ENCODE results near the gene SCFD2. TPM values are rescaled to one million over a fixed set of nuclear protein-coding genes. Genes with fewer than 3 reads are reported as not detected.

SCFD2 gene
- polyA plus RNA-seq, 1 donor from 2014 or later: 5.0 TPM

GRCh38 chr4:53364624-53365023 lies 1.2 kb downstream of the SCFD2 start:
- no peaks in the 10 kb centered on the region for H3K36me3 ChIP-seq (ENCODE audit: insufficient read depth, low read length)
- H3K27ac ChIP-seq (ENCODE audit: low read length): no peak overlapping the region
- H4K20me1 ChIP-seq (ENCODE audit: insufficient read depth): no peaks in the 10 kb centered on the region
- peak overlapping the region; percentile 94 for H3K4me3 ChIP-seq (ENCODE audit: low read length)
- H3F3A ChIP-seq (ENCODE audit: insufficient read depth, low read length, poor library complexity, severe bottlenecking): no peaks in the 10 kb centered on the region
- no peaks in the 10 kb centered on the region for H3K79me2 ChIP-seq (replicated peaks; ENCODE audit: insufficient read depth, low read length)
- H3K9me2 ChIP-seq (ENCODE audit: insufficient read depth, low read length): no peaks in the 10 kb centered on the region
- no peaks in the 10 kb centered on the region for H3K9me3 ChIP-seq (ENCODE audit: low read length)
- peaks cover 9% of the 10 kb centered on the region for H3K27me3 ChIP-seq (ENCODE audit: insufficient read depth, low read depth, low read length)
- peak overlapping the region; percentile 84 for H3K4me2 ChIP-seq (ENCODE audit: low read length)
- no peak for TF ChIP-seq MXI1 (conservative IDR thresholded peaks at IDR 0.05; ENCODE audit: poor library complexity, severe bottlenecking)
- TF ChIP-seq TAF1 (IDR thresholded peaks at IDR 0.05; ENCODE audit: low read depth): no peak
- no peak for TF ChIP-seq EZH2 (IDR thresholded peaks at IDR 0.05; ENCODE audit: borderline replicate concordance, insufficient read depth, low read length, poor library complexity, severe bottlenecking)
- no peak for TF ChIP-seq EP300 (conservative IDR thresholded peaks at IDR 0.05; ENCODE audit: poor library complexity, severe bottlenecking)
- TF ChIP-seq RAD21 (conservative IDR thresholded peaks at IDR 0.05): no peak
- no peak for TF ChIP-seq CTCF (IDR thresholded peaks at IDR 0.05; ENCODE audit: poor library complexity, severe bottlenecking)
- no peak for TF ChIP-seq POLR2AphosphoS5 (IDR thresholded peaks at IDR 0.05)
- TF ChIP-seq REST (IDR thresholded peaks at IDR 0.05; ENCODE audit: borderline replicate concordance): no peak
- TF ChIP-seq SMC3 (conservative IDR thresholded peaks at IDR 0.05; ENCODE audit: poor library complexity): no peak
- H2AFZ ChIP-seq (ENCODE audit: low read depth, low read length): peak overlapping the region; percentile 63
- H3K9ac ChIP-seq (ENCODE audit: low read length): peak overlapping the region; percentile 54

GRCh38 chr4:53362093-53362492 lies 3.8 kb downstream of the SCFD2 start:
- H3K4me2 ChIP-seq (ENCODE audit: low read length): no peak overlapping the region
- H4K20me1 ChIP-seq (ENCODE audit: insufficient read depth): no peaks in the 10 kb centered on the region
- H3K9me3 ChIP-seq (ENCODE audit: low read length): no peaks in the 10 kb centered on the region
- TF ChIP-seq EP300 (conservative IDR thresholded peaks at IDR 0.05; ENCODE audit: poor library complexity, severe bottlenecking) (no peak), REST (IDR thresholded peaks at IDR 0.05; ENCODE audit: borderline replicate concordance) (no peak), MXI1 (conservative IDR thresholded peaks at IDR 0.05; ENCODE audit: poor library complexity, severe bottlenecking) (no peak), POLR2AphosphoS5 (IDR thresholded peaks at IDR 0.05) (no peak), RAD21 (conservative IDR thresholded peaks at IDR 0.05) (no peak), TAF1 (IDR thresholded peaks at IDR 0.05; ENCODE audit: low read depth) (no peak), CTCF (IDR thresholded peaks at IDR 0.05; ENCODE audit: poor library complexity, severe bottlenecking) (no peak), EZH2 (IDR thresholded peaks at IDR 0.05; ENCODE audit: borderline replicate concordance, insufficient read depth, low read length, poor library complexity, severe bottlenecking) (no peak), SMC3 (conservative IDR thresholded peaks at IDR 0.05; ENCODE audit: poor library complexity) (no peak)
- H3K4me3 ChIP-seq (ENCODE audit: low read length): no peak overlapping the region
- no peaks in the 10 kb centered on the region for H3K36me3 ChIP-seq (ENCODE audit: insufficient read depth, low read length)
- H3K9ac ChIP-seq (ENCODE audit: low read length): no peak overlapping the region
- no peaks in the 10 kb centered on the region for H3K79me2 ChIP-seq (replicated peaks; ENCODE audit: insufficient read depth, low read length)
- H2AFZ ChIP-seq (ENCODE audit: low read depth, low read length): no peak overlapping the region
- no peak overlapping the region for H3K27ac ChIP-seq (ENCODE audit: low read length)
- H3F3A ChIP-seq (ENCODE audit: insufficient read depth, low read length, poor library complexity, severe bottlenecking): no peaks in the 10 kb centered on the region
- no peaks in the 10 kb centered on the region for H3K27me3 ChIP-seq (ENCODE audit: insufficient read depth, low read depth, low read length)
- H3K9me2 ChIP-seq (ENCODE audit: insufficient read depth, low read length): no peaks in the 10 kb centered on the region
